Chondrocyte (in vitro differentiated cells): ENCODE data around the gene OR10G2. TPM values are rescaled to one million over a fixed set of nuclear protein-coding genes. Genes with fewer than 3 reads are reported as not detected.

Experiments
- DNase-seq: peaks from one replicate; pipeline ENCODE4 v3.0.0; 2021; ENCODE audit warnings: mixed read lengths, low spot score
- H3K27ac Mint-ChIP-seq: one replicate; pipeline ENCODE4 v1.8.0; 2021; ENCODE audit warnings: mild to moderate bottlenecking, moderate library complexity, mixed read lengths; ENCODE audit not compliant: unreplicated experiment
- H3K27me3 Mint-ChIP-seq: 2 replicates; pipeline ENCODE4 v1.8.0; 2021; ENCODE audit warnings: low read depth, mixed read lengths
- H3K36me3 Mint-ChIP-seq: 2 replicates; pipeline ENCODE4 v1.8.0; 2021; ENCODE audit warnings: low read depth, mixed read lengths
- H3K4me1 Mint-ChIP-seq: 2 replicates; pipeline ENCODE4 v1.8.0; 2021; ENCODE audit warnings: low read depth, mild to moderate bottlenecking, mixed read lengths
- H3K4me3 Mint-ChIP-seq: one replicate; pipeline ENCODE4 v1.8.0; 2021; ENCODE audit warnings: mild to moderate bottlenecking, moderate library complexity, mixed read lengths; ENCODE audit not compliant: unreplicated experiment
- H3K9me3 Mint-ChIP-seq: 2 replicates; pipeline ENCODE4 v1.8.0; 2021; ENCODE audit warnings: low read depth, mixed read lengths
- CTCF ChIP-seq: fragments of 200-600 bp; sonication (generic); IDR thresholded peaks from 2 replicates; pipeline ENCODE4 v1.5.0; 2021; ENCODE audit warnings: antibody characterized with exemption, mild to moderate bottlenecking, moderate library complexity
- total RNA-seq: library from RNA; stranded (reverse); gene quantifications from 3 replicates; pipeline ENCODE4 v1.2.1, GENCODE V29; 2021

Gene OR10G2
- total RNA-seq, 1 donor from 2014 or later = not detected

- no peak for TF ChIP-seq CTCF
- Mint-ChIP-seq H3K27ac (no peak within 1 kb of the TSS), H3K9me3 (no peaks in the 10 kb centered on the region), H3K4me1 (no peaks in the 10 kb centered on the region), H3K36me3 (no peaks in the 10 kb centered on the region), H3K27me3 (peaks cover 10% of the 10 kb centered on the region), H3K4me3 (no peak within 1 kb of the TSS)
- no peak for DNase-seq
These were observed 18.7 kb upstream of the OR10G2 start, which contains the start of gene OR4E2 for GRCh38 chr14:21653331-21653885. Gene OR4E2, plus strand, starts transcription at chr14:21653835. Its CDS starts 11,248 bp downstream, at chr14:21665083.

GRCh38 chr14:21652209-21652808 lies 17.6 kb upstream of the OR10G2 start:
- Mint-ChIP-seq H3K27ac (no peak overlapping the region), H3K4me3 (no peak overlapping the region), H3K4me1 (no peaks in the 10 kb centered on the region), H3K9me3 (no peaks in the 10 kb centered on the region), H3K36me3 (no peaks in the 10 kb centered on the region), H3K27me3 (peaks cover 13% of the 10 kb centered on the region)
- DNase-seq = no peak
- TF ChIP-seq CTCF = no peak

GRCh38 chr14:21647380-21647779 lies 12.6 kb upstream of the OR10G2 start:
- Mint-ChIP-seq H3K36me3 (no peaks in the 10 kb centered on the region), H3K4me3 (no peak overlapping the region), H3K27me3 (peaks cover 21% of the 10 kb centered on the region), H3K4me1 (no peaks in the 10 kb centered on the region), H3K27ac (no peak overlapping the region), H3K9me3 (no peaks in the 10 kb centered on the region)
- no peak for TF ChIP-seq CTCF
- DNase-seq = no peak

- H3K9me3 Mint-ChIP-seq = no peaks in the 10 kb centered on the region
- H3K4me1 Mint-ChIP-seq = no peaks in the 10 kb centered on the region
- no peak overlapping the region for H3K27ac Mint-ChIP-seq
- peaks cover 22% of the 10 kb centered on the region for H3K27me3 Mint-ChIP-seq
- H3K4me3 Mint-ChIP-seq = no peak overlapping the region
- no peak for DNase-seq
- H3K36me3 Mint-ChIP-seq = no peaks in the 10 kb centered on the region
- TF ChIP-seq CTCF = no peak
These were observed 8.7 kb upstream of the OR10G2 start for GRCh38 chr14:21643407-21643806.

GRCh38 chr14:21642683-21643082 lies 7.9 kb upstream of the OR10G2 start:
- TF ChIP-seq CTCF = no peak
- Mint-ChIP-seq H3K36me3 (no peaks in the 10 kb centered on the region), H3K9me3 (no peaks in the 10 kb centered on the region), H3K4me1 (no peaks in the 10 kb centered on the region), H3K4me3 (no peak overlapping the region), H3K27ac (no peak overlapping the region), H3K27me3 (peaks cover 18% of the 10 kb centered on the region)
- no peak for DNase-seq
